Measurements from ENCODE around the gene VARS1.

Gene VARS1

GRCh38 chr6:31792761-31793171 is 2.8 kb downstream of the VARS1 start:
- DNase-seq: no peak

- no peak for DNase-seq
Measured at GRCh38 chr6:31792090-31792374, 3.5 kb downstream of the VARS1 start.

GRCh38 chr6:31791324-31792089 is 4.0 kb downstream of the VARS1 start:
- peak; percentile 61 for DNase-seq

- no peak for DNase-seq
Measured at GRCh38 chr6:31785475-31785874, 10.1 kb downstream of the VARS1 start.

GRCh38 chr6:31784098-31784925 is 11.2 kb downstream of the VARS1 start:
- DNase-seq: no peak

GRCh38 chr6:31782126-31782855 is 13.3 kb downstream of the VARS1 start:
- DNase-seq: no peak

GRCh38 chr6:31781244-31782125 is 14.1 kb downstream of the VARS1 start:
- no peak for DNase-seq

GRCh38 chr6:31780507-31781243 is 14.9 kb downstream of the VARS1 start:
- no peak for DNase-seq

GRCh38 chr6:31779908-31780307 is 15.6 kb downstream of the VARS1 start:
- no peak for DNase-seq

GRCh38 chr6:31778999-31779885 is 16.3 kb downstream of the VARS1 start:
- no peak for DNase-seq

- DNase-seq: no peak
Measured at GRCh38 chr6:31778193-31778592, 17.4 kb downstream of the VARS1 start.

- DNase-seq: no peak
Measured at GRCh38 chr6:31777667-31778050, 17.9 kb downstream of the VARS1 start.

- DNase-seq: peak; percentile 83
Measured at GRCh38 chr6:31776989-31777666, 18.4 kb downstream of the VARS1 start, which contains the start of gene VWA7. VWA7 (minus strand) TSS chr6:31777328; CDS start chr6:31776779, 549 bp downstream.

GRCh38 chr6:31776485-31776988 is 19.0 kb downstream of the VARS1 start:
- DNase-seq: no peak

- DNase-seq: no peak
Measured at GRCh38 chr6:31775633-31776484, 19.7 kb downstream of the VARS1 start.

- DNase-seq: no peak
Measured at GRCh38 chr6:31775184-31775583, 20.4 kb downstream of the VARS1 start.

GRCh38 chr6:31771992-31772358 is 23.6 kb downstream of the VARS1 start:
- DNase-seq: peak; percentile 36

- no peak for DNase-seq
Measured at GRCh38 chr6:31770860-31771259, 24.7 kb downstream of the VARS1 start.
